Panc1 (cell line): ENCODE data around the gene AKR1B1.

ENCODE experiments used
- POLR2AphosphoS5 ChIP-seq: IDR thresholded peaks from 2 replicates; pipeline ENCODE4 v1.6.1; 2012; ENCODE audit warnings: mild to moderate bottlenecking, low read depth, low read length, moderate library complexity
- SIN3A ChIP-seq: IDR thresholded peaks from 2 replicates; pipeline ENCODE4 v1.6.1; 2012; ENCODE audit warnings: low read depth, mild to moderate bottlenecking, low read length, moderate library complexity, borderline replicate concordance; ENCODE audit not compliant: insufficient read depth
- TCF7L2 ChIP-seq: IDR thresholded peaks from 2 replicates; pipeline ENCODE4 v1.6.1; 2011; ENCODE audit warnings: mild to moderate bottlenecking, low read depth, low read length, inconsistent platforms
- TF ChIP-seq, protein P1 (sequence below): fragments of 450-650 bp; IDR thresholded peaks from 2 replicates; pipeline ENCODE4 v1.5.1; 2017; ENCODE audit warnings: mild to moderate bottlenecking
- TF ChIP-seq, protein P2 (sequence below), 2 experiments: IDR thresholded peaks; 2 replicates each; pipeline ENCODE4 v1.6.1; 2011 to 2012; ENCODE audit warnings: low read depth in 2 of 2, control low read depth in 1 of 2, low read length in 1 of 2, mild to moderate bottlenecking in 1 of 2, moderate library complexity in 1 of 2; ENCODE audit not compliant: insufficient read depth in 1 of 2

DNA sequence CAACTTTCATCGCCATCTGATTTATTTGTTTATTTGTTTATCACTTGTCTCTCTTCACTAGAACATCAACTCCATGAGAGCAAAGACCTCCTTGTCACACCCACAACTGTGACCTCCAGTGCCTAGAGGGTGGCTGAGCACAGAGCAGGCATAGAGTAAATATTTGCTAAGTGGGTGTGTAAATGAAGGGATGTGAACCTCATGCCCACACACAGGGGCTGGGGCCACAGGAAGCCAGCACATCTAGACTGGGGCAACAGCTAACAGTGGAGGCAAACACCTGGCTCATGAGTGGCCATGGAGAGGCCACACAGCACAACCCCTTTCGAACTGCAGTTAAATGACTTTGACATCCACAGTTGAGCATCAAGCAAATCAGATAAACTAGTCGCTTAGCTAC is 39.8 kb downstream of the AKR1B1 start:
- TF ChIP-seq SIN3A (no peak), POLR2AphosphoS5 (no peak), TCF7L2 (no peak)
- TF ChIP-seq, protein P1, sequence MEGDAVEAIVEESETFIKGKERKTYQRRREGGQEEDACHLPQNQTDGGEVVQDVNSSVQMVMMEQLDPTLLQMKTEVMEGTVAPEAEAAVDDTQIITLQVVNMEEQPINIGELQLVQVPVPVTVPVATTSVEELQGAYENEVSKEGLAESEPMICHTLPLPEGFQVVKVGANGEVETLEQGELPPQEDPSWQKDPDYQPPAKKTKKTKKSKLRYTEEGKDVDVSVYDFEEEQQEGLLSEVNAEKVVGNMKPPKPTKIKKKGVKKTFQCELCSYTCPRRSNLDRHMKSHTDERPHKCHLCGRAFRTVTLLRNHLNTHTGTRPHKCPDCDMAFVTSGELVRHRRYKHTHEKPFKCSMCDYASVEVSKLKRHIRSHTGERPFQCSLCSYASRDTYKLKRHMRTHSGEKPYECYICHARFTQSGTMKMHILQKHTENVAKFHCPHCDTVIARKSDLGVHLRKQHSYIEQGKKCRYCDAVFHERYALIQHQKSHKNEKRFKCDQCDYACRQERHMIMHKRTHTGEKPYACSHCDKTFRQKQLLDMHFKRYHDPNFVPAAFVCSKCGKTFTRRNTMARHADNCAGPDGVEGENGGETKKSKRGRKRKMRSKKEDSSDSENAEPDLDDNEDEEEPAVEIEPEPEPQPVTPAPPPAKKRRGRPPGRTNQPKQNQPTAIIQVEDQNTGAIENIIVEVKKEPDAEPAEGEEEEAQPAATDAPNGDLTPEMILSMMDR, result no peak
- TF ChIP-seq, protein P2, sequence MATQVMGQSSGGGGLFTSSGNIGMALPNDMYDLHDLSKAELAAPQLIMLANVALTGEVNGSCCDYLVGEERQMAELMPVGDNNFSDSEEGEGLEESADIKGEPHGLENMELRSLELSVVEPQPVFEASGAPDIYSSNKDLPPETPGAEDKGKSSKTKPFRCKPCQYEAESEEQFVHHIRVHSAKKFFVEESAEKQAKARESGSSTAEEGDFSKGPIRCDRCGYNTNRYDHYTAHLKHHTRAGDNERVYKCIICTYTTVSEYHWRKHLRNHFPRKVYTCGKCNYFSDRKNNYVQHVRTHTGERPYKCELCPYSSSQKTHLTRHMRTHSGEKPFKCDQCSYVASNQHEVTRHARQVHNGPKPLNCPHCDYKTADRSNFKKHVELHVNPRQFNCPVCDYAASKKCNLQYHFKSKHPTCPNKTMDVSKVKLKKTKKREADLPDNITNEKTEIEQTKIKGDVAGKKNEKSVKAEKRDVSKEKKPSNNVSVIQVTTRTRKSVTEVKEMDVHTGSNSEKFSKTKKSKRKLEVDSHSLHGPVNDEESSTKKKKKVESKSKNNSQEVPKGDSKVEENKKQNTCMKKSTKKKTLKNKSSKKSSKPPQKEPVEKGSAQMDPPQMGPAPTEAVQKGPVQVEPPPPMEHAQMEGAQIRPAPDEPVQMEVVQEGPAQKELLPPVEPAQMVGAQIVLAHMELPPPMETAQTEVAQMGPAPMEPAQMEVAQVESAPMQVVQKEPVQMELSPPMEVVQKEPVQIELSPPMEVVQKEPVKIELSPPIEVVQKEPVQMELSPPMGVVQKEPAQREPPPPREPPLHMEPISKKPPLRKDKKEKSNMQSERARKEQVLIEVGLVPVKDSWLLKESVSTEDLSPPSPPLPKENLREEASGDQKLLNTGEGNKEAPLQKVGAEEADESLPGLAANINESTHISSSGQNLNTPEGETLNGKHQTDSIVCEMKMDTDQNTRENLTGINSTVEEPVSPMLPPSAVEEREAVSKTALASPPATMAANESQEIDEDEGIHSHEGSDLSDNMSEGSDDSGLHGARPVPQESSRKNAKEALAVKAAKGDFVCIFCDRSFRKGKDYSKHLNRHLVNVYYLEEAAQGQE (IDR thresholded peaks at IDR 0.05; ENCODE audit: insufficient read depth in 1 of 2, low read depth in 2 of 2, low read length in 1 of 2), result no peak
